Aorta (tissue), 5 donors: ENCODE results near the gene BIN2. TPM values are rescaled to one million over a fixed set of nuclear protein-coding genes. Genes with fewer than 3 reads are reported as not detected.

Experiments used
- ATAC-seq: fragments of 200-7000 bp; cut with Tn5 transposase; one replicate; pipeline ENCODE4 v1.9.1; 2022; ENCODE audit warnings: moderate library complexity; ENCODE audit not compliant: low FRiP score
- DNase-seq, 2 donors: peaks; one replicate each; pipeline ENCODE4 v3.0.0-alpha.2; 2020
- H3K27ac ChIP-seq, 2 donors: one replicate each; pipeline ENCODE4 v1.5.1; 2013; ENCODE audit warnings: low read length in 2 of 2, mild to moderate bottlenecking in 2 of 2, moderate library complexity in 2 of 2, control low read depth in 1 of 2, inconsistent platforms in 1 of 2, low read depth in 1 of 2
- H3K27me3 ChIP-seq, 2 donors: one replicate each; pipeline ENCODE4 v1.6.1; 2013; ENCODE audit warnings: control low read depth in 1 of 2, low read length in 1 of 2, mild to moderate bottlenecking in 1 of 2, moderate library complexity in 1 of 2; ENCODE audit not compliant: insufficient read depth in 2 of 2, control insufficient read depth in 1 of 2
- H3K36me3 ChIP-seq, 2 donors: one replicate each; pipeline ENCODE4 v1.6.1; 2013; ENCODE audit warnings: control low read depth in 1 of 2, low read length in 1 of 2, mild to moderate bottlenecking in 1 of 2; ENCODE audit not compliant: insufficient read depth in 2 of 2, control insufficient read depth in 1 of 2
- H3K4me1 ChIP-seq, 2 donors: one replicate each; pipeline ENCODE4 v1.6.1; 2013; ENCODE audit warnings: low read length in 2 of 2, control low read depth in 1 of 2, mild to moderate bottlenecking in 1 of 2, moderate library complexity in 1 of 2; ENCODE audit not compliant: insufficient read depth in 2 of 2, control insufficient read depth in 1 of 2
- H3K4me3 ChIP-seq, 2 donors: one replicate each; pipeline ENCODE4 v1.5.1; 2013; ENCODE audit warnings: low read length in 2 of 2, control low read depth in 1 of 2, mild to moderate bottlenecking in 1 of 2
- H3K9me3 ChIP-seq: one replicate; pipeline ENCODE4 v1.6.1; 2013; ENCODE audit warnings: mild to moderate bottlenecking, low read length; ENCODE audit not compliant: control insufficient read depth
- WGBS, 2 donors: extraction: QIAGEN DNeasy Blood & Tissue Kit; methylation state at CpG; one replicate each; pipeline ENCODE4 v1.1.7; 2013; 5-methylcytosine and 5-hydroxymethylcytosine counted together
- intact Hi-C, 2 donors: fragments of 100-400 bp; cut with DNase I; formaldehyde crosslinking; loops; one replicate each; pipeline versions ENCODE4 v1.14.2 to v1.15.0; 2022
- polyA plus RNA-seq, 2 donors: library from polyadenylated mRNA; stranded (reverse); fragments of 200-250 nt; gene quantifications; one replicate each; pipeline ENCODE4 v1.2.3, GENCODE V29; 2013
- total RNA-seq, 2 donors: library from RNA; stranded (reverse); fragmentation: NEBNext Ultra II Directional; extraction: Animal tissue kit (Norgen Biotek cat#: 25700); gene quantifications; one replicate each; pipeline ENCODE4 v1.2.1, GENCODE V29; 2021
- donor health status: healthy with polysubstance abuse.
- donor health status: Bipolar disorder and iron deficiency.
- donor health status: DM: no; HTN: no; CAD: no.
- donor health status: DM: no; HTN: no; CAD: no.
- donor health status: DM: yes; HTN: yes; CAD: no.

BIN2 gene
- total and polyA plus RNA-seq, 4 donors, result 1.4 to 11.7 (median 7.0) TPM

- 53 to 54% methylated on average over 11 of the region's 11 CpGs for WGBS, 2 donors
- Histone ChIP-seq H3K9me3 (no peaks in the 10 kb centered on the region), H3K27ac (no peak overlapping the region), H3K27me3 (no peaks in the 10 kb centered on the region), H3K36me3 (no peaks in the 10 kb centered on the region), H3K4me3 (no peak overlapping the region), H3K4me1 (no peaks in the 10 kb centered on the region)
- no peak for DNase-seq
- intact Hi-C loops, result no loop called here
- no peak for ATAC-seq
Measured at GRCh38 chr12:51351913-51352532, 28.0 kb upstream of the BIN2 start.

GRCh38 chr12:51349026-51349425, 25.1 kb upstream of the BIN2 start:
- Histone ChIP-seq H3K4me3 (no peak overlapping the region), H3K27ac (no peak overlapping the region), H3K9me3 (no peaks in the 10 kb centered on the region), H3K4me1 (no peaks in the 10 kb centered on the region), H3K27me3 (no peaks in the 10 kb centered on the region), H3K36me3 (no peaks in the 10 kb centered on the region)
- ATAC-seq (no peak), DNase-seq (no peak)
- 75 to 78% methylated on average over 5 of the region's 5 CpGs for WGBS, 2 donors
- intact Hi-C loops, result loop anchor here in 1 of 2 donors (10.0 kb wide), 1 partner anchor 304 kb away; the partner anchor contains the start of gene LETMD1

DNA sequence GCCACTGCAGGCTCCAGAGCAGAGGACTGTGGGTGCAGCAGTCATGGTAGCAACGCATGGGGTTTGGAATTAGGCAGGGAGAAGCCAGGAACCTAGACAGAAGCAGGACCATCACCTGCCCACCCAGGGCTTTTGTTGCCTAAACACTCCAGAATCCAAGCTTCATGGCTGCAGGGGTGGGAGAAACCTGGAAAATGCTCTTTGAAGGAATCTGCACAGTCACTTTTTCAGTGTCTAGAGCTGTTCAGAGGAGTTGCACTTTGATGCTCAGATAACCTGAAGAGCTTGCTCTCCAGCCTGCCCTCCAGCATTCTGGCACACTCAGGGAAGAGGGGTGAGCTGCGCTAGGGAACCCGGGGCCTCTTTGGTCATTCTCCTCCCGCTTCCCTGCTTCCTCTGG, 24.1 kb upstream of the BIN2 start:
- Histone ChIP-seq H3K4me3 (no peak overlapping the region), H3K4me1 (no peaks in the 10 kb centered on the region), H3K27ac (no peak overlapping the region), H3K9me3 (no peaks in the 10 kb centered on the region), H3K36me3 (no peaks in the 10 kb centered on the region), H3K27me3 (no peaks in the 10 kb centered on the region)
- ATAC-seq, result no peak
- DNase-seq, result no peak
- WGBS, 2 donors, result 93 to 96% methylated on average over 4 of the region's 4 CpGs
- intact Hi-C loops, result loop anchor here in 1 of 2 donors (10.0 kb wide), 1 partner anchor 303 kb away; the partner anchor contains the start of gene LETMD1

DNA sequence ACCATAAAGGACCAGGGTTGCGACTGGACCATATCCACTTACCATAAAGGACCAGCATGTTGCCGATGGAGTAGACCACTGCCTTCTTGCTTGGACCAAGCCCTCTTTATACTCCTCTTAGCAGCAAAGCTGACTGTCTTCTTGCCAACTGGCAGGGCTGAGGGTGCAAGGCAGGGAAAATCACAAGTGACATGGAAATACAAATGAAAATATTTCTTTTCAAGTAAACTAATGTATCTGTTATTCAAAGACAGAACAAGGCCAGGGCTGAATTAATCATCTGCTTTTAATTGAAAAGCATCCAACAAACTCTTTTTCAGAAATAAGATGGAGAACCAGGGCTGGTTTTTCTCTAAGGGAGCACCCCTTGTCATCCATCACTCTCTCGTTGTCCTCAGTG, 22.6 kb upstream of the BIN2 start, which contains the start of gene CELA1:
CELA1 (minus strand) TSS at position 99 of the 400 bp plus-strand sequence; CDS start at position 58, 41 bp downstream.
- intact Hi-C loops, result loop anchor here in 1 of 2 donors (10.0 kb wide), 1 partner anchor 302 kb away; the partner anchor contains the start of gene LETMD1
- no peaks in the 10 kb centered on the region for H3K9me3 ChIP-seq
- no peak for DNase-seq
- H3K27ac ChIP-seq, result no peak within 1 kb of the TSS
- 88% methylated on average over 3 of the region's 3 CpGs for WGBS, 2 donors
- no peak for ATAC-seq
- no peaks in the 10 kb centered on the region for H3K27me3 ChIP-seq
- no peak within 1 kb of the TSS for H3K4me3 ChIP-seq
- no peaks in the 10 kb centered on the region for H3K4me1 ChIP-seq
- H3K36me3 ChIP-seq, result no peaks in the 10 kb centered on the region

DNA sequence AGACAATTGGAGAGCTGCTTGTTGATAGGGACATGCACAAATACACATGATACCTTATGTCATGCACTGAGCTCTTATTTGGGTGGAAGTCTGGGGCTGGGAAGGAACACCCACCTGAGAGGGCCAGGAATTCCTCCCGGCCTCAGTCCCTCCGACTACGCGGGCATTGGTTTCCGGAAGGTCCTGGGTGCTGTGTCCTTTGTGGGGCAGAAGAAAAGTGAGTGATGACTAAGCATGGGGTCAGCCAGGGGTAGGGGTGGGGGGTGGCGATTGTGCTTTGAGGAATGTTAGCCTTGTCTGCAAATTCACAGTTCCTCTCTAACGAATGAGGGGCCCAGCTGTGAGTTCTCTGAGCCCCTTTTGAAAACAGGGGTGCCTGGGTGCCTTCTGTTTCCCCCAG, 21.7 kb upstream of the BIN2 start:
- H3K4me3 ChIP-seq, result no peak overlapping the region
- no peaks in the 10 kb centered on the region for H3K9me3 ChIP-seq
- WGBS, 2 donors, result 74 to 77% methylated on average over 7 of the region's 7 CpGs
- H3K36me3 ChIP-seq, result no peaks in the 10 kb centered on the region
- no peaks in the 10 kb centered on the region for H3K4me1 ChIP-seq
- DNase-seq (no peak), ATAC-seq (no peak)
- no peak overlapping the region for H3K27ac ChIP-seq
- intact Hi-C loops, result loop anchor here in 1 of 2 donors (10.0 kb wide), 1 partner anchor 301 kb away; the partner anchor contains the start of gene LETMD1
- H3K27me3 ChIP-seq, result no peaks in the 10 kb centered on the region

- Histone ChIP-seq H3K4me3 (no peak overlapping the region), H3K36me3 (no peaks in the 10 kb centered on the region), H3K27ac (no peak overlapping the region), H3K4me1 (no peaks in the 10 kb centered on the region), H3K27me3 (no peaks in the 10 kb centered on the region), H3K9me3 (no peaks in the 10 kb centered on the region)
- no peak for ATAC-seq
- intact Hi-C loops, result loop anchor here (5.0 to 10.0 kb wide), 2 partner anchors 76 to 298 kb away; partner anchors contain the start of gene LETMD1 (in 1 of the 2)
- 96 to 98% methylated on average over 2 of the region's 2 CpGs for WGBS, 2 donors
- no peak for DNase-seq
Measured at GRCh38 chr12:51343201-51343600, 19.2 kb upstream of the BIN2 start.

GRCh38 chr12:51342416-51342815, 18.4 kb upstream of the BIN2 start:
- no peak overlapping the region for H3K27ac ChIP-seq
- H3K36me3 ChIP-seq, result no peaks in the 10 kb centered on the region
- DNase-seq (no peak), ATAC-seq (no peak)
- H3K27me3 ChIP-seq, result no peaks in the 10 kb centered on the region
- H3K9me3 ChIP-seq, result no peaks in the 10 kb centered on the region
- 91 to 92% methylated on average over 10 of the region's 10 CpGs for WGBS, 2 donors
- no peaks in the 10 kb centered on the region for H3K4me1 ChIP-seq
- intact Hi-C loops, result loop anchor here (5.0 to 10.0 kb wide), 2 partner anchors 75 to 298 kb away; partner anchors contain the start of gene LETMD1 (in 1 of the 2)
- H3K4me3 ChIP-seq, result no peak overlapping the region

GRCh38 chr12:51341251-51342007, 17.5 kb upstream of the BIN2 start:
- DNase-seq (peak in 1 of 2 donors; percentile 78), ATAC-seq (peak; percentile 87)
- H3K9me3 ChIP-seq, result no peaks in the 10 kb centered on the region
- no peak overlapping the region for H3K27ac ChIP-seq
- 28% methylated on average over 9 of the region's 9 CpGs for WGBS, 2 donors
- no peaks in the 10 kb centered on the region for H3K4me1 ChIP-seq
- no peak overlapping the region for H3K4me3 ChIP-seq
- H3K27me3 ChIP-seq, result no peaks in the 10 kb centered on the region
- H3K36me3 ChIP-seq, result no peaks in the 10 kb centered on the region
- intact Hi-C loops, result loop anchor here (5.0 to 10.0 kb wide), 2 partner anchors 74 to 297 kb away; partner anchors contain the start of gene LETMD1 (in 1 of the 2)
